Measurements from ENCODE around the gene SPAG16.

The SPAG16 gene

GRCh38 chr2:213722565-213722964 is 438.3 kb downstream of the SPAG16 start:
- DNase-seq: no peak

- no peak for DNase-seq
These were observed 438.8 kb downstream of the SPAG16 start for GRCh38 chr2:213723041-213723560.

DNA sequence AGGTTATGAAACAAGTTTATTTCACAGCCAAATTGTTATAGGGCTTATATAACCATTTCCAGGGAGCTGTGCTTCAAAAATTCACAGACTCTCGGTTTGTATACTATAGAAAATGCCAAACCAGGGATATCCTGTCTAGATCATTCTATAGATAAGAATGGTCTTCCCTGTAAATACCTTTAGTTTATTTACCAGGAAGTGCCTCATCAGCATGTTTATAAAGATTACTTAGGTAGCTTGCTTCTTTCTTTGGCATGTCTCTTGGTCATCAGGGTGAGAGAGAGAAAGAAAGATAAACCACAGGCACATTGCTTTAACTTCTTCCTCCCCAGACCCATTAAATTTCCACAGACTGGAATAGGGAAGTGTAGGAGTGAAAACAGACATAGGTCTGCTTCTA is 439.4 kb downstream of the SPAG16 start:
- no peak for DNase-seq

GRCh38 chr2:213726101-213726500 is 441.8 kb downstream of the SPAG16 start:
- no peak for DNase-seq

DNA sequence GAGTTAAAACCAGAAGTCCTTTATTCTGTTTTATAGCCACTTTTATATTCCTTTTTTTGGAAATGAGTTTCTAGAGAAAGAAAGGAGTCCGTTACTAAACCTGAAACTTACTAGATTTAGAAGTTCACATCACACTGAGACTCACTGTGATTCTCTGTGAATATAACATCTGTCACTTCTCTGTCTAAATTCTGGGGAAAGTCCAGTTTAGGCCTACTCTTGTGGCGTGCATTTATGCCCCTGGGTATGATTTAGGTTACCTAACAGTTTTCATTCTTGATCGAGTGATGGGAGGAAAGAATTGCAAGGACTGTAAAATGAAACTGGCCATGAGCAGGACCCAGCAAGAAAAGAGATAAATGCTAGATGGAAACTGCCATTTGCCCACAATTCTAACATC is 449.6 kb downstream of the SPAG16 start:
- DNase-seq: no peak

- no peak for DNase-seq
These were observed 456.2 kb downstream of the SPAG16 start for GRCh38 chr2:213740453-213740852.

- DNase-seq: no peak
These were observed 467.2 kb downstream of the SPAG16 start for GRCh38 chr2:213751446-213751845.

DNA sequence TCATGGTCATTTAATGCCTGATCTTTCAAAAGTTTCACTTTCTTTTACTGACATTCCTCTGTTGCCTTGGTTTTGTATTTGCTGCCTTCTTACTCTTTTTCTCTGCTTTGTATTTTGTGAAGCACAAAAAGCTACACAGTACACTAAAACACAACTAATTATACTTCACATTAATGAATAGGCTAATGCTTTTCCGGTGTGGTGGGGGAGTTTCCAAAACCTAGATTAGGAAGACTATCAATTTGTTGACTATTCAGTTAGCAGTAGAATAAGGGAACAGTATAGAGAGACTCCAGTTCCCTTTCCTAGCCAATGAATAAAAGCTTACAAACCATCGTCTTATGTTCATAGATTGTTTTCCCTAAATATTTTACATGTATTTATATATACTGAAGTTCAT is 468.3 kb downstream of the SPAG16 start:
- no peak for DNase-seq

DNA sequence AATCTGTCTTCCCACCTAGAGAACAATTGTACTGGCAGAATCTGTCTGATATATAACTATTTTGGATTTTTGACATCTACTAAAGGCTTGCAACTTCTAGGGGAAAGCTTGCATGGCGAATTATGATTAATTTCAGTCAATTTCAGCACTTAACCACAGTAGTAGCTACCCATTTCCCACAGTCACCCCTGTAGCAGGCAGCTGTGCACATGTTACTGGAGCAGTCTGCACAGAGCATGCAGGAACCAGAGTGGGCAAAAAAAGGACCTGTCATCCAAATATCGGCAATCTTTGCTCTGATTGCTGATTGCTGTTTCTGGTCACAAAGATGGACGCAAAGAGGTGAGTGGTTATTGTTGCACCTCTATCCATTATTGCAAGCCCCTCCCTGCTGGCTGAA is 473.3 kb downstream of the SPAG16 start:
- no peak for DNase-seq

DNA sequence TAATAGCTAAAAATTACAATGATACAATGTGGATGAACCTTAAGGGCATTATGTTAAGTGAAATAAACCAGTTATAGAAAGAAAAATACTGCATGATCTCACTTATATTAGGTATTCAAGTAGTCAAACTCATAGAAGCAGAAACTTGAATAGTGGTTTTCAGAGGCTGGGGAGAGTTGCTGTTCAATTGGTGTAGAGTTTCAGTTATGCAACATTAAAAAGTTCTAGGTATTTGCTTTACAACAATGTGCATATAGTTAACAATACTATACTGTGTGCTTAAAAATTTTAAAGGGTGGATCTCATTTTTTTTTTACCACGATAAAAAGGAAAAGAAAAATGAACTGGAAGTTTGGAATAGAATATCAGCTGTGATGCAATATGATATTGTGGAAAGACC is 479.1 kb downstream of the SPAG16 start:
- no peak for DNase-seq

DNA sequence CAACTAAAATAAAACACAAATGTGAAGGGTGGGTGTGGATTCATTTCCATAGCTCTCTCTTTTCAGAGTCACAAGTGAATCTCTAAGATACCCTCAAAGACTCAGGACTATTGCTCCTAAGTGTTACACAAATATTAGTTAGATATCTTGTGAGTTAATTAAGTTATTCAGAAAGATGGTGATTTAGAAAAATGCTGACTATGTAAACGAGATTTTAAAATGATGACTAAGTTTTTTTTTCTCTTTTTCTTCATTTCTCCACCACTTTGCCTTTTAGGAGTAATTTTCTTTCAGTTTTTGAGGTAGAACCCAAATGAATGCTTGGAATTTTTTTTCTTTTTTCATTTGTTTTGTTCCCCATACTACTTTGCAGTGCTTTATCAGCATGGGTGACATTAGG is 479.7 kb downstream of the SPAG16 start:
- no peak for DNase-seq

DNA sequence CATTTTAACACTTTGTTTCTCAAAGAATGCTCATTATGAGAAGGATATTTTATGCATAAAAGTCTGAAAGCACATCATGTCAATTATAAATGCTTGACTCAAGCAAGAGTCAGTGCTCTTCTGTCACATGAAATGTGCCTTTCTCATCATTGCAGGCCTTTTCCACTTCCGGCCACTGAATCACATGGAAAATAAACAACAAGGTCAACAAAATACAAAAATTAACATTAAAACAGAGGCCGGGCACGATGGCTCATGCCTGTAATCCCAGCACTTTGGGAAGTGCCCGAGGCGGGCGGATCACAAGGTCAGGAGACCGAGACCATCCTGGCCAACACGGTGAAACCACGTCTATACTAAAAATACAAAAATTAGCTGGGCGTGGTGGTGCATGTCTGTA is 480.6 kb downstream of the SPAG16 start:
- no peak for DNase-seq

GRCh38 chr2:213766062-213766461 is 481.8 kb downstream of the SPAG16 start:
- no peak for DNase-seq

GRCh38 chr2:213766465-213766901 is 482.2 kb downstream of the SPAG16 start:
- DNase-seq: no peak

DNA sequence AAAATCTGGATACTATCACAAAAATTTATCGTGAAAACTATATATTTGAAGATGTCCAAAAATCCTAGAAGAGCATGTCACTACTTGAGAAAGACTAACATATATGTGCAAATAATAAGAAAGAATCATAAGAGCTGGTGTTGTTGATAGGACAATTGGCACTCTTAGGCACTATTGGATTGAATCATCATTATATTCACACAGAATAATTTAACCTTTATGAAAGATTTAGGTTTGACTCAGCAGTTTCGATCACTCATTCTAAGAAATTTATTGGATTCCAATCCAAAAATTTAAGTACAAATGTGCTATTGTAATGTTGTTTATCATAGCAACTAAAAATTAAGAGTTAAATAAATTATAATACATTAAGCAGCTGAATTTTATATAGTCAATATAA is 503.6 kb downstream of the SPAG16 start:
- no peak for DNase-seq

DNA sequence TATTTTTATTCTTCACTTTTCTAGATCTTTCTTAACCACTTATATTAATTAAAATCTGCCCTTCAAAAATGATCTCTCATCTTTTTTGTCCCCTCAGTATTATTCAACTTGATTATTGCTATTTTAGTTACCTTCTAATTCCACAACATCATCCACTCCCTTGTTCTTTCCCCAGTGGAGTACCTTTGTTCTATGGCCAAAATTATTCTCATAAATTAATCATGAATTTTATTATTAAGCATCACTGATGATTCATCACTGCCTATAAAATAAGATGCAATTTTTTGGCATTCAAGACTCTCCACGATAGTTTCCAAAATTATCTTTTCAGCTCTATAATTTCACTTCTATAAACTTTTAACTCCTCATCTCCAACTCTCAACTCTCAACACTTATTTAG is 505.7 kb downstream of the SPAG16 start:
- DNase-seq: no peak

DNA sequence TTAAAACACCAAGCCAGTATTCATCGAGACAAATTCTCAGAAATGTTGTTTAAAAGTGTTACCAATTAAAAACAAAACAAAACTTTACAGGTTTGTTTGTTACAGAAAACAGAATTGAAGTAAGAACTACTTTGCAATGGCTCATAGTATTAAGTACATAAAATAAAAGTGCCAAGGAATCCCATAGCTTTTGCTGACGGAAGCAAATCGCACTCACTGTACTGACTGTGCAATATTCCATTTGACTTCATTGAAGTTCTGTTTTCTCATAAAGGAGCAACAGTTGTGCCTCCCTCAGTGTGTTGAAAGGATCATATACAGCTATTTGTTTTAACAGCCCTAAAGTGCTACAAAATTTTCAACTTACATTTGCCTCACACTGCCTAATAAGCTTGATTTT is 507.8 kb downstream of the SPAG16 start:
- DNase-seq: no peak

GRCh38 chr2:213806125-213806726 is 522.0 kb downstream of the SPAG16 start:
- no peak for DNase-seq

DNA sequence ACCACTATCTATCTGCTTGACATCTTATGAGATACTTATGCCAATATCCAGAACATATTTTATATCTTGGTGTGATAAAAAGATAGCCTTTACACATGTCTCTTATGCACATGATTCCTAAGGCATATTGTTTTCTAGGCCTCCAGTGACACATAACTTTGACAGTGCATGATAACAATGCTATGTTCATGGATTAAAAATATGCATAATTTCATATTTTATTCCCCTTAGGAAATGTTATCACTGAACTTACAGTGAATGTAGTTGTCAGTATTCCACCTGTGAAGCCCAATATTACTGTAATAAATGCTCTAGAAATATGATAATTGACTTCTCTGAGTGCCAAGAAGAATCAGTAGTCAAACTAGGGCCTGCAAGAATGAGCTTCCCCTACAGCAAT is 532.3 kb downstream of the SPAG16 start:
- DNase-seq: no peak

DNA sequence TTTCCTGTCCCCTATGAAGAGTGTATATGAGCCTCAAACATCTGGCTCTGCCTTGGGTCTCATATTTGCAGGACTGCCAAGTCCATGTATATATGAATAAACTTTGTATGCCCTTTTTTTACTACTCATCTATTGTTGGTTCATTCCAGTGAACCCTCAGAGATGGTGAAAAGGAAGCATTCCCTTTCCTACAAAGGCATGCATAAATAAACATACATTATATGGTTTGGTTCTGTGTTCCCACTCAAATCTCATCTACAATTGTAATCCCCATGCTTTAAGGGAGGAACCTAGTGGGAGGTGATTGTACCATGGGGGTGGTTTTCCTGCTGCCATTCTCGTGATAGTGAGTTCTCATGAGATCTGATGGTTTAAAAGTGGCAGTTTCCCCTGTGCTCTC is 534.2 kb downstream of the SPAG16 start:
- no peak for DNase-seq

- DNase-seq: no peak
These were observed 550.1 kb downstream of the SPAG16 start for GRCh38 chr2:213834331-213834730.

GRCh38 chr2:213834746-213835145 is 550.5 kb downstream of the SPAG16 start:
- DNase-seq: no peak

- no peak for DNase-seq
These were observed 562.6 kb downstream of the SPAG16 start for GRCh38 chr2:213846856-213847255.

DNA sequence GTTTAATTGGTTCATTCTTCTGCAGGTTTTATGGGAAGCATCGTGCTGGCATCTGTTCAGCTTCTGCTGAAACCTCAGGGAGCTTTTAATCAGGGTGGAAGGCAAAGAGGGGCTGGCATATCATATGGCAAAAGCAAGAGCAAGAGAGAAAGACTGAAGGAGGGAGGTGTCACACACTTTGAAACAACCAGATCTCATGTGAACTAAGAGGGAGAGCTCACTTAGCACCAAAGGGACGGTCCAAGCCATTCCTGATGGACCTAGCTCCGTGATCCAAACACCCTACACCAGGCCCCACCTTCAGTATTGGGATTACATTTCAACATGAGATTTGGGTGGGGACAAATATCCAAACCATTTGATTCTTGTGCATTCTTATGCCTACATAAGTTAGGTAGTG is 563.1 kb downstream of the SPAG16 start:
- no peak for DNase-seq

DNA sequence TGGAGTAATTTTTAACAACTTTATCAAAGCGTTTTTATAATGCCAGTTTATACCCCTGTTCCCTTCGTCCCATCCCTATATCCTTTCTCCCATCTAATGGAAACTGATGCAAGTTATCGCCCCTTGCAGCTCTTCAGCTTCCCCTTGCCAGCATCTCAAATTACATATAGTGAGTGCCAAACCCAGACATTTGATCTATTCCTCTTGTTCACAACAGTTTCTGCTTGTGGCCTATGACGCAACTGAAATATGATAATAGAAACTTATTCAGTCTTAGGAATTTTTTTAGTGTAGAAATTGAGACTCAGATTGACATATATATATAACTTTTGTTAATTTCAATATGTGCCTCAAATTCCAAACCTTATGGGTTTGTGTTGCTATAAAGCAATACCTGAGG is 564.4 kb downstream of the SPAG16 start:
- DNase-seq: no peak

DNA sequence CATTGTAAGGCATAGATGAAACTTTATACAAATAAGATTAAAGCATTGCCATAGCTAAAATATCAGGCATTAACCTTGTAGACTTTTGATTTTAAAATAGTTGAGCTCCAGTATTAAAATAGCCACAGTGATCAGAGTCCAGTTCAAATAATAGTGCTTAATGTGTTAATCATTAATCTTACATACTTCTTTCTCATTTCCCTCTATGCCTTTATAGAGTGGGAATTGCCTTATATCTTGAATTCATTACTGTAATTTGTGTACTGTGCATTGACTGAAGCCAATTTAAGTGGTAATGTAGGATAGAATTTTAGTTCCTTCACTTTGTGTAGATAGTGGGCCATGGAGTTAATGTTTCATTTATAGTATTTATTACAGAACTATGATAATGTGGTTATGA is 577.4 kb downstream of the SPAG16 start:
- no peak for DNase-seq

Data from activated T-cell treated with anti-CD3 and anti-CD28 coated beads, Interleukin-2, amount 50 U/mL, for 1 hour (primary cell).